Neural cell (in vitro differentiated cells): ENCODE data around the gene ELMO1.

Experiments
- CTCF ChIP-seq: fragments of 450-650 bp; IDR thresholded peaks from 2 replicates; pipeline ENCODE4 v1.5.1; 2014; ENCODE audit warnings: antibody characterized with exemption, mild to moderate bottlenecking, moderate library complexity; ENCODE audit not compliant: poor library complexity, severe bottlenecking
- EP300 ChIP-seq: fragments of 450-650 bp; conservative IDR thresholded peaks from 2 replicates; pipeline ENCODE4 v1.6.1; 2014; ENCODE audit warnings: antibody characterized with exemption, mild to moderate bottlenecking, moderate library complexity; ENCODE audit not compliant: poor library complexity, severe bottlenecking
- EZH2 ChIP-seq: fragments of 200-600, 300-800 bp; shearing (Covaris generic), sonication (generic); IDR thresholded peaks from 2 replicates; pipeline ENCODE4 v1.6.1; 2014; ENCODE audit warnings: antibody characterized with exemption, low read length, borderline replicate concordance, mild to moderate bottlenecking; ENCODE audit not compliant: insufficient read depth, poor library complexity, severe bottlenecking
- MXI1 ChIP-seq: fragments of 450-650 bp; conservative IDR thresholded peaks from 2 replicates; pipeline ENCODE4 v1.6.1; 2014; ENCODE audit warnings: antibody characterized with exemption, mild to moderate bottlenecking; ENCODE audit not compliant: poor library complexity, severe bottlenecking
- POLR2AphosphoS5 ChIP-seq: IDR thresholded peaks from 2 replicates; pipeline ENCODE4 v1.6.1; 2012
- RAD21 ChIP-seq: fragments of 450-650 bp; conservative IDR thresholded peaks from 2 replicates; pipeline ENCODE4 v1.6.1; 2014; ENCODE audit warnings: antibody characterized with exemption, mild to moderate bottlenecking, moderate library complexity
- TAF1 ChIP-seq: IDR thresholded peaks from 2 replicates; pipeline ENCODE4 v1.6.1; 2012; ENCODE audit warnings: low read depth

- TF ChIP-seq CTCF (no peak), TAF1 (no peak), MXI1 (no peak), POLR2AphosphoS5 (no peak), RAD21 (no peak), EZH2 (no peak), EP300 (no peak)
Observed at GRCh38 chr7:37089972-37090371, 358.7 kb downstream of the ELMO1 start.
